Natural killer cell (primary cell): Measurements from ENCODE around the gene KANSL1L. TPM values are rescaled to one million over a fixed set of nuclear protein-coding genes. Genes with fewer than 3 reads are reported as not detected.

Source experiments
- ATAC-seq, 3 donors: fragments of 150-1000 bp in 2 of 3; fragments of 200-7000 bp in 1 of 3; cut with Tn5 transposase; 1 replicate in 1 of 3; 2 replicates in 2 of 3; pipeline ENCODE4 v1.10.0; 2021; ENCODE audit warnings: mild to moderate bottlenecking in 2 of 3, moderate library complexity in 2 of 3
- DNase-seq, 2 donors: peaks; one replicate each; pipeline versions ENCODE4 v3.0.0 to v3.0.0-alpha.2; 2013 to 2021; ENCODE audit warnings: mixed read lengths in 1 of 2
- H3K27ac ChIP-seq: one replicate; pipeline ENCODE4 v1.5.1; 2013; ENCODE audit warnings: mild to moderate bottlenecking, low read length
- H3K27me3 ChIP-seq: one replicate; pipeline ENCODE4 v1.6.1; 2013; ENCODE audit warnings: low read length; ENCODE audit not compliant: control insufficient read depth, insufficient read depth
- H3K36me3 ChIP-seq: one replicate; pipeline ENCODE4 v1.6.1; 2013; ENCODE audit warnings: low read length; ENCODE audit not compliant: control insufficient read depth, insufficient read depth
- H3K4me1 ChIP-seq: one replicate; pipeline ENCODE4 v1.6.1; 2013; ENCODE audit warnings: low read length; ENCODE audit not compliant: control insufficient read depth, insufficient read depth
- H3K4me3 ChIP-seq: one replicate; pipeline ENCODE4 v1.5.1; 2013; ENCODE audit warnings: low read length
- H3K9me3 ChIP-seq: one replicate; pipeline ENCODE4 v1.6.1; 2013; ENCODE audit warnings: low read length; ENCODE audit not compliant: control insufficient read depth, insufficient read depth
- H3K27ac Mint-ChIP-seq, 2 donors: one replicate each; pipeline ENCODE4 v1.8.0; 2022; ENCODE audit warnings: mild to moderate bottlenecking in 2 of 2, mixed read lengths in 2 of 2, moderate library complexity in 1 of 2
- H3K27me3 Mint-ChIP-seq, 2 donors: one replicate each; pipeline ENCODE4 v1.8.0; 2022; ENCODE audit warnings: low read depth in 2 of 2, mixed read lengths in 2 of 2
- H3K36me3 Mint-ChIP-seq: one replicate; pipeline ENCODE4 v1.8.0; 2022; ENCODE audit warnings: mixed read lengths
- H3K4me1 Mint-ChIP-seq, 2 donors: one replicate each; pipeline ENCODE4 v1.8.0; 2022; ENCODE audit warnings: mixed read lengths in 2 of 2
- H3K4me3 Mint-ChIP-seq: one replicate; pipeline ENCODE4 v1.8.0; 2022; ENCODE audit warnings: mild to moderate bottlenecking, moderate library complexity, mixed read lengths
- H3K9me3 Mint-ChIP-seq, 2 donors: one replicate each; pipeline ENCODE4 v1.8.0; 2022; ENCODE audit warnings: mixed read lengths in 2 of 2
- WGBS: methylation state at CpG from one replicate; pipeline ENCODE4 v1.1.7; 2013; ENCODE audit warnings: missing lambda C conversion rate; ENCODE audit not compliant: insufficient coverage; 5-methylcytosine and 5-hydroxymethylcytosine counted together
- intact Hi-C: fragments of 100-400 bp; cut with micrococcal nuclease; formaldehyde crosslinking; loops from one replicate; pipeline ENCODE4 v1.14.2; 2022
- total RNA-seq, 4 donors: library from RNA; stranded (reverse); fragments of 120-200 nt in 1 of 4; gene quantifications; one replicate each; pipeline versions ENCODE4 v1.2.3 to v1.2.4, GENCODE V29; 2013 to 2022
- TF ChIP-seq, protein P1 (sequence below): fragments of 200-600 bp; IDR thresholded peaks from one replicate; pipeline ENCODE4 v1.8.0; 2022; ENCODE audit warnings: antibody characterized with exemption

The KANSL1L gene
- total RNA-seq, 3 donors from 2014 or later (not counting 1 experiment from before 2014, with no cell fraction given), result 7.6 to 11.2 (median 9.5) TPM

DNA sequence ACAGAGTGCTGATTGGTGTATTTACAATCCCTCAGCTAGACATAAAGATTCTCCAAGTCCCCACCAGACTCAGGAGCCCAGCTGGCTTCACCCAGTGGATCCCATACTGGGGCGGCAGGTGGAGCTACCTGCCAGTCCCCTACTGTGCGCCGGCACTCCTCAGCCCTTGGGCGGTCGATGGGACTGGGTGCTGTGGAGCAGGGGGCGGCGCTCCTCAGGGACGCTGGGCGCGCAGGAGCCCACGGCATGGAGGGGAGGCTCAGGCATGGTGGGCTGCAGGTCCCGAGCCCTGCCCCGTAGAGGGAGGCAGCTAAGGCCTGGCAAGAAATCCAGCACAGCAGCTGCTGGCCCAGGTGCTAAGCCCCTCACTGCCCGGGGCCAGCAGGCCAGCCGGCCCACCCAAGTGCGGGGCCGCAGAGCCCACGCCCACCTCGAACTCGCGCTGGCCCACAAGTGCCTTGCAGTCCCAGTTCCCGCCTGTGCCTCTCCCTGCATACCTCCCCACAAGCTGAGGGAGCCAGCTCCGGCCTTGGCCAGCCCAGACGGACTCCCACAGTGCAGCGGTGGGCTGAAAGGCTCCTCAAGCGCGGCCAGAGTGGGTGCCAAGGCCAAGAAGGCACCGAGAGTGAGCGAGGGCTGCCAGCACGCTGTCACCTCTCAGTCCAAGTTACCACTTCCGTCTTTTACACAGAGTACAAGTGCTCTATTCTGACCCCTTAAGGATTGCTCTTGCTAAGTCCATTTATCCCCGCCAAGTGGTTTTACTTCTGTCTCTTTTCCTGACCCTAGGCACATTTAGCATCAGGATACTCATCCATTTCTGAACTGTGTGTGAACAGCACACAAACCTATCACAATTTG is 170.5 kb downstream of the KANSL1L start:
- no peak for DNase-seq
- Mint-ChIP-seq H3K4me3 (peak overlapping the region; percentile 84), H3K27ac (peak overlapping the region; percentile 77 to 87), H3K36me3 (no peaks in the 10 kb centered on the region), H3K9me3 (no peaks in the 10 kb centered on the region), H3K27me3 (no peaks in the 10 kb centered on the region), H3K4me1 (peaks cover 47% of the 10 kb centered on the region in 2 donors)
- H3K27me3 ChIP-seq, result no peaks in the 10 kb centered on the region
- intact Hi-C loops, result no loop called here
- no peaks in the 10 kb centered on the region for H3K9me3 ChIP-seq
- peaks cover 17% of the 10 kb centered on the region for H3K4me1 ChIP-seq
- WGBS, result 97% methylated on average over 32 of the region's 32 CpGs
- H3K4me3 ChIP-seq, result no peak overlapping the region
- no peak overlapping the region for H3K27ac ChIP-seq
- TF ChIP-seq, protein P1, sequence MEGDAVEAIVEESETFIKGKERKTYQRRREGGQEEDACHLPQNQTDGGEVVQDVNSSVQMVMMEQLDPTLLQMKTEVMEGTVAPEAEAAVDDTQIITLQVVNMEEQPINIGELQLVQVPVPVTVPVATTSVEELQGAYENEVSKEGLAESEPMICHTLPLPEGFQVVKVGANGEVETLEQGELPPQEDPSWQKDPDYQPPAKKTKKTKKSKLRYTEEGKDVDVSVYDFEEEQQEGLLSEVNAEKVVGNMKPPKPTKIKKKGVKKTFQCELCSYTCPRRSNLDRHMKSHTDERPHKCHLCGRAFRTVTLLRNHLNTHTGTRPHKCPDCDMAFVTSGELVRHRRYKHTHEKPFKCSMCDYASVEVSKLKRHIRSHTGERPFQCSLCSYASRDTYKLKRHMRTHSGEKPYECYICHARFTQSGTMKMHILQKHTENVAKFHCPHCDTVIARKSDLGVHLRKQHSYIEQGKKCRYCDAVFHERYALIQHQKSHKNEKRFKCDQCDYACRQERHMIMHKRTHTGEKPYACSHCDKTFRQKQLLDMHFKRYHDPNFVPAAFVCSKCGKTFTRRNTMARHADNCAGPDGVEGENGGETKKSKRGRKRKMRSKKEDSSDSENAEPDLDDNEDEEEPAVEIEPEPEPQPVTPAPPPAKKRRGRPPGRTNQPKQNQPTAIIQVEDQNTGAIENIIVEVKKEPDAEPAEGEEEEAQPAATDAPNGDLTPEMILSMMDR, result no peak
- H3K36me3 ChIP-seq, result peaks cover 8% of the 10 kb centered on the region
- ATAC-seq, result no peak

DNA sequence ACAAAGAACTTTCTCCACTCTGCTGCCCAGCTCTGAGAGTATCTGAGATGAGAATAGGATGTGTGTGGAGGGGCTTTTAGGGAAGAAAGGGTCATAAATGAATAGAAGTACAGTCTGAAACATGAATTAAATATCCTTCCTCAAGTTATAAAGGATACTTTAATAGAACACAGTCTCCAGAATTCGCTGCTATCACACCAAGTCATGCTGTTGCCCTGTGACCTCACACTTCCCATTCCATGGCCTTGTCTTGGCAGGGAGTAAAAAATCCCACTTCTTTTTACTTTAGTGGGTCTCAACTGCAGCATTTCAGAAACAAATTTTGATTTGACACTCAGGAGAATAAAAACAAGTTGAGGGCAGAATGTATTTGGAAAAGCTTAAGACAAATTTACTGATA is 172.6 kb downstream of the KANSL1L start:
- peaks cover 0 to 5% of the 10 kb centered on the region in 2 donors for H3K27me3 Mint-ChIP-seq
- H3K9me3 Mint-ChIP-seq, result no peaks in the 10 kb centered on the region
- Histone ChIP-seq H3K27me3 (no peaks in the 10 kb centered on the region), H3K36me3 (no peaks in the 10 kb centered on the region), H3K27ac (no peak overlapping the region), H3K9me3 (no peaks in the 10 kb centered on the region), H3K4me1 (peaks cover 9% of the 10 kb centered on the region), H3K4me3 (no peak overlapping the region)
- no peaks in the 10 kb centered on the region for H3K36me3 Mint-ChIP-seq
- H3K27ac Mint-ChIP-seq, result no peak overlapping the region
- ATAC-seq, result no peak
- WGBS, result 100% methylated on average over 1 of the region's 1 CpG
- no peak overlapping the region for H3K4me3 Mint-ChIP-seq
- DNase-seq, result no peak
- TF ChIP-seq, protein P1, result no peak
- peaks cover 26 to 29% of the 10 kb centered on the region in 2 donors for H3K4me1 Mint-ChIP-seq
- intact Hi-C loops, result no loop called here

DNA sequence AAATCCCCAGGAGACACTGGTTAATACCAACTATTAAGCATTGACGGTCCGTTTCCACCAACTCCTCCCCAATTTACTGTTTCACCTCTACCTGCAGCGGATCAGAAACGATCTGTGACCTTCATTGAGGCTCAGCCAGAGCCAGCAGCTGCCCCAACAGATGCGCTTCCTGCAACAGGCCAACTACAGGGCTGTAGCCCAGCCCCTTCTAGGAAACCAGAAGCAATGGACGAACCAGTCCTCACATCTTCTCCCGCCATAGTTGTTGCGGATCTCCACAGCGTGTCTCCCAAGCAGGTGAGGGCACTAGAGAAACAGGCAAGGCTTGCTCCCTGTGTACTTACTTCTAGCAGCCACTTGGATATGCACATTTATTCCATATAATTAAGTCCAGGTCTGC is 177.2 kb downstream of the KANSL1L start:
- intact Hi-C loops, result no loop called here
- 96% methylated on average over 9 of the region's 9 CpGs for WGBS
- Histone ChIP-seq H3K27ac (no peak overlapping the region), H3K36me3 (no peaks in the 10 kb centered on the region), H3K9me3 (no peaks in the 10 kb centered on the region), H3K27me3 (no peaks in the 10 kb centered on the region), H3K4me3 (no peak overlapping the region), H3K4me1 (no peaks in the 10 kb centered on the region)
- Mint-ChIP-seq H3K27me3 (peaks cover 0 to 13% of the 10 kb centered on the region in 2 donors), H3K27ac (no peak overlapping the region), H3K9me3 (no peaks in the 10 kb centered on the region), H3K36me3 (no peaks in the 10 kb centered on the region), H3K4me3 (no peak overlapping the region), H3K4me1 (no peaks in the 10 kb centered on the region)
- DNase-seq (no peak), ATAC-seq (no peak)
- TF ChIP-seq, protein P1, result no peak
